IMR-90 (cell line): ENCODE data around the gene GABRB1. TPM values are rescaled to one million over a fixed set of nuclear protein-coding genes. Genes with fewer than 3 reads are reported as not detected.

Source experiments
- ATAC-seq: fragments of 200-7000 bp; cut with Tn5 transposase; 2 replicates; pipeline ENCODE4 v1.9.1; 2020; ENCODE audit warnings: low read depth, mild to moderate bottlenecking, moderate library complexity
- BruUV-seq: library from RNA; stranded (reverse); fragments of 400-500 nt; replicated peaks from 2 replicates; lab custom pipeline; 2021; lab: Mats Ljungman, UMichigan
- CTCF ChIA-PET: fragments of 300-600 bp; formaldehyde crosslinking; extraction: SDS; loops from one replicate; lab custom pipeline; 2021; ENCODE audit warnings: antibody characterized with exemption; lab: Yijun Ruan, JAX
- POLR2A ChIA-PET: fragments of 300-600 bp; sonication (Branson Sonifier 250); formaldehyde crosslinking; loops from one replicate; lab custom pipeline; 2022; ENCODE audit warnings: antibody characterized with exemption; ENCODE audit not compliant: unreplicated experiment; lab: Charles Lee
- DNase-seq: peaks from one replicate; pipeline ENCODE4 v3.0.0; 2013
- H2AFZ ChIP-seq: replicated peaks from 2 replicates; pipeline ENCODE3; 2013; ENCODE audit warnings: low read length, mild to moderate bottlenecking; ENCODE audit not compliant: poor library complexity
- H2AK5ac ChIP-seq: 2 replicates; pipeline ENCODE4 v1.6.1; 2013; ENCODE audit warnings: low read depth, low read length, inconsistent platforms
- H2AK9ac ChIP-seq: replicated peaks from 2 replicates; pipeline ENCODE3; 2013; ENCODE audit warnings: mild to moderate bottlenecking, low read depth, low read length, moderate library complexity; ENCODE audit not compliant: poor library complexity
- H2BK120ac ChIP-seq: 2 replicates; pipeline ENCODE4 v1.6.1; 2013; ENCODE audit warnings: low read depth, low read length, inconsistent platforms
- H2BK15ac ChIP-seq: 3 replicates; pipeline ENCODE4 v1.6.1; 2013; ENCODE audit warnings: low read depth, low read length, inconsistent platforms
- H2BK20ac ChIP-seq: 2 replicates; pipeline ENCODE4 v1.6.1; 2013; ENCODE audit warnings: low read depth, mild to moderate bottlenecking, inconsistent platforms, low read length, moderate library complexity
- H2BK5ac ChIP-seq: 2 replicates; pipeline ENCODE4 v1.6.1; 2013; ENCODE audit warnings: mild to moderate bottlenecking, low read depth, low read length, inconsistent platforms; ENCODE audit not compliant: poor library complexity, severe bottlenecking
- H3K14ac ChIP-seq: replicated peaks from 2 replicates; pipeline ENCODE4 v1.6.1; 2013; ENCODE audit warnings: low read depth, low read length, inconsistent platforms
- H3K18ac ChIP-seq: 2 replicates; pipeline ENCODE4 v1.6.1; 2013; ENCODE audit warnings: low read depth, low read length, control low read depth
- H3K23ac ChIP-seq: 2 replicates; pipeline ENCODE4 v1.6.1; 2013; ENCODE audit warnings: low read depth, low read length, inconsistent platforms
- H3K27ac ChIP-seq: 2 replicates; pipeline ENCODE4 v1.5.1; 2013; ENCODE audit warnings: mild to moderate bottlenecking, control low read depth, low read length; ENCODE audit not compliant: insufficient read depth
- H3K27me3 ChIP-seq: 2 replicates; pipeline ENCODE4 v1.6.1; 2013; ENCODE audit warnings: low read length; ENCODE audit not compliant: control insufficient read depth, insufficient read depth
- H3K36me3 ChIP-seq: 2 replicates; pipeline ENCODE4 v1.6.1; 2013; ENCODE audit warnings: low read length, mixed read lengths; ENCODE audit not compliant: control insufficient read depth, insufficient read depth
- H3K4ac ChIP-seq: 2 replicates; pipeline ENCODE4 v1.6.1; 2013; ENCODE audit warnings: low read depth, low read length, inconsistent platforms
- H3K4me1 ChIP-seq: 2 replicates; pipeline ENCODE4 v1.6.1; 2013; ENCODE audit warnings: low read length, mixed read lengths; ENCODE audit not compliant: control insufficient read depth, insufficient read depth
- H3K4me2 ChIP-seq: 2 replicates; pipeline ENCODE4 v1.6.1; 2013; ENCODE audit warnings: low read depth, mild to moderate bottlenecking, control low read depth, low read length, moderate library complexity
- H3K4me3 ChIP-seq: 2 replicates; pipeline ENCODE4 v1.5.1; 2013; ENCODE audit warnings: low read depth, mild to moderate bottlenecking, control low read depth, low read length, moderate library complexity; ENCODE audit not compliant: insufficient read depth
- H3K56ac ChIP-seq: 2 replicates; pipeline ENCODE4 v1.6.1; 2013; ENCODE audit warnings: low read length, inconsistent platforms; ENCODE audit not compliant: insufficient read depth; ENCODE audit errors: extremely low read depth
- H3K79me1 ChIP-seq, 2 experiments: 2 replicates each; pipeline ENCODE4 v1.6.1; 2013; ENCODE audit warnings: low read length in 2 of 2, inconsistent platforms in 1 of 2, low read depth in 1 of 2
- H3K9ac ChIP-seq: 2 replicates; pipeline ENCODE4 v1.6.1; 2013; ENCODE audit warnings: low read depth, low read length, control low read depth
- H3K9me1 ChIP-seq: 2 replicates; pipeline ENCODE4 v1.6.1; 2013; ENCODE audit warnings: low read length, inconsistent platforms; ENCODE audit not compliant: insufficient read depth
- H3K9me3 ChIP-seq: 2 replicates; pipeline ENCODE4 v1.6.1; 2013; ENCODE audit warnings: low read length; ENCODE audit not compliant: control insufficient read depth, insufficient read depth
- H4K20me1 ChIP-seq: 2 replicates; pipeline ENCODE4 v1.6.1; 2013; ENCODE audit warnings: low read length, inconsistent platforms; ENCODE audit not compliant: insufficient read depth
- H4K5ac ChIP-seq: 2 replicates; pipeline ENCODE4 v1.6.1; 2013; ENCODE audit warnings: mild to moderate bottlenecking, low read depth, low read length, control low read depth
- H4K8ac ChIP-seq, 2 experiments: 2 replicates each; pipeline ENCODE4 v1.6.1; 2013; ENCODE audit warnings: low read depth in 2 of 2, low read length in 2 of 2, control low read depth in 1 of 2, inconsistent platforms in 1 of 2
- H4K91ac ChIP-seq: 2 replicates; pipeline ENCODE4 v1.6.1; 2013; ENCODE audit warnings: low read depth, low read length, inconsistent platforms; ENCODE audit not compliant: insufficient read depth
- BHLHE40 ChIP-seq: fragments of 150-350 bp; IDR thresholded peaks from 2 replicates; pipeline ENCODE4 v1.6.1; 2016; ENCODE audit warnings: mild to moderate bottlenecking, low read depth, low read length
- MAFK ChIP-seq: IDR thresholded peaks from 2 replicates; pipeline ENCODE4 v1.6.1; 2012; ENCODE audit warnings: low read depth, low read length, improper control_type of control experiment
- POLR2A ChIP-seq: IDR thresholded peaks from 2 replicates; pipeline ENCODE4 v1.6.1; 2012; ENCODE audit warnings: mild to moderate bottlenecking, low read depth, low read length
- RAD21 ChIP-seq: IDR thresholded peaks from 2 replicates; pipeline ENCODE4 v1.6.1; 2012; ENCODE audit warnings: low read length, improper control_type of control experiment
- WGBS, 2 experiments: methylation state at CpG; one replicate each; pipeline versions ENCODE4 v1.1.5 to v1.1.7; 2013; ENCODE audit warnings: missing lambda C conversion rate in 2 of 2; ENCODE audit not compliant: insufficient read length in 1 of 2; ENCODE audit errors: extremely low coverage in 2 of 2; 5-methylcytosine and 5-hydroxymethylcytosine counted together
- dilution Hi-C: fragments of 300-500 bp; cut with HindIII; formaldehyde crosslinking; loops from one replicate; pipeline ENCODE4 v1.14.3; 2018; ENCODE audit warnings: low sequenced_read_pairs; ENCODE audit not compliant: unreplicated experiment
- in situ Hi-C: fragments of 300-500 bp; cut with MboI; formaldehyde crosslinking; loops from 3 replicates; pipeline ENCODE4 v1.14.3; 2019; ENCODE audit warnings: low sequenced_read_pairs, inconsistent platforms, mixed read lengths
- intact Hi-C: fragments of 100-400 bp; cut with micrococcal nuclease; formaldehyde crosslinking; loops from 2 replicates; pipeline ENCODE4 v1.10.0; 2022
- polyA plus RNA-seq, 3 experiments: library from polyadenylated mRNA; depleted of rRNA; stranded (reverse); fragments of >200 nt; gene quantifications; 2 replicates each; pipeline ENCODE4 v1.2.3, GENCODE V29; 2012; ENCODE audit warnings: low replicate concordance in 1 of 3
- total RNA-seq: library from RNA; depleted of rRNA; stranded (reverse); fragments of >200 nt; gene quantifications from 2 replicates; pipeline ENCODE4 v1.2.3, GENCODE V29; 2012

The GABRB1 gene
- total and polyA plus RNA-seq, 2 of the 4 experiments (the other 2 are of a cell fraction), result 4.7 to 16.1 TPM

- Histone ChIP-seq H2BK120ac (no peak overlapping the region), H3K9me1 (no peaks in the 10 kb centered on the region; the same call in 1 of the 2 replicates), H4K8ac (no peak overlapping the region), H4K5ac (no peak overlapping the region), H3K56ac (no peak overlapping the region), H3K4me1 (no peaks in the 10 kb centered on the region), H3K14ac (no peak overlapping the region), H3K4me3 (no peak overlapping the region), H4K20me1 (no peaks in the 10 kb centered on the region), H2AK5ac (no peak overlapping the region), H3K9ac (no peak overlapping the region), H2BK20ac (no peak overlapping the region), H4K91ac (no peak overlapping the region), H3K27me3 (no peaks in the 10 kb centered on the region), H2AFZ (no peak overlapping the region), H3K36me3 (no peaks in the 10 kb centered on the region), H2AK9ac (no peak overlapping the region), H2BK15ac (no peak overlapping the region), H3K79me1 (no peaks in the 10 kb centered on the region), H2BK5ac (no peak overlapping the region), H3K23ac (no peak overlapping the region), H3K18ac (no peak overlapping the region), H3K4ac (no peak overlapping the region), H3K4me2 (no peak overlapping the region), H3K27ac (no peak overlapping the region), H3K9me3 (no peaks in the 10 kb centered on the region)
- BruUV-seq, result no TSS peak
- no peak for TF ChIP-seq MAFK
- TF ChIP-seq BHLHE40, result no peak
- no peak for TF ChIP-seq RAD21
- TF ChIP-seq POLR2A, result no peak
- ChIA-PET POLR2A (no interaction called here), CTCF (no interaction called here)
- DNase-seq, result peak; percentile 3
- ATAC-seq, result no peak
- WGBS, 2 experiments, result 44% methylated on average over 1 of the region's 2 CpGs; no CpG with 5 or more reads in 1 of the 2 experiments
- in situ Hi-C loops (no loop called here), intact Hi-C loops (no loop called here), dilution Hi-C loops (no loop called here)
Measured at GRCh38 chr4:47270201-47270888, 239.0 kb downstream of the GABRB1 start.
